NCI-H2081 (cell line): ENCODE measurements around the gene ZNF407.
"Not testable (repeated sequence)": the region's sequence is repeated elsewhere in the genome, so short reads cannot be mapped to it uniquely, and the experiment has no call there.

ENCODE experiments used
- DNase-seq, 2 experiments: peaks; one replicate each; lab custom pipeline; 2025; lab: John Stamatoyannopoulos, UW

Gene ZNF407

GRCh38 chr18:75071866-75072671, 474.4 kb downstream of the ZNF407 start:
- no peak for DNase-seq

- DNase-seq: no peak
Measured at GRCh38 chr18:75072672-75073371, 475.2 kb downstream of the ZNF407 start.

GRCh38 chr18:75073654-75074053, 476.0 kb downstream of the ZNF407 start:
- DNase-seq: no peak

GRCh38 chr18:75074196-75075015, 476.7 kb downstream of the ZNF407 start:
- no peak for DNase-seq

- DNase-seq: no peak
Measured at GRCh38 chr18:75075016-75075305, 477.3 kb downstream of the ZNF407 start.

- no peak for DNase-seq
Measured at GRCh38 chr18:75075429-75075841, 477.8 kb downstream of the ZNF407 start.

GRCh38 chr18:75076286-75076685, 478.6 kb downstream of the ZNF407 start:
- no peak for DNase-seq

- no peak for DNase-seq
Measured at GRCh38 chr18:75081486-75081885, 483.8 kb downstream of the ZNF407 start.

- no peak for DNase-seq
Measured at GRCh38 chr18:75083131-75083530, 485.5 kb downstream of the ZNF407 start.

GRCh38 chr18:75083761-75084160, 486.1 kb downstream of the ZNF407 start:
- no peak for DNase-seq

GRCh38 chr18:75085676-75086075, 488.0 kb downstream of the ZNF407 start:
- DNase-seq: not testable (repeated sequence)

- no peak for DNase-seq
Measured at GRCh38 chr18:75086494-75087034, 488.9 kb downstream of the ZNF407 start.

- DNase-seq: no peak
Measured at GRCh38 chr18:75087119-75088020, 489.7 kb downstream of the ZNF407 start.

GRCh38 chr18:75088021-75088506, 490.4 kb downstream of the ZNF407 start:
- DNase-seq: no peak

GRCh38 chr18:75088622-75089211, 491.0 kb downstream of the ZNF407 start:
- no peak for DNase-seq

GRCh38 chr18:75089748-75090327, 492.2 kb downstream of the ZNF407 start:
- no peak for DNase-seq

- no peak for DNase-seq
Measured at GRCh38 chr18:75090336-75090735, 492.7 kb downstream of the ZNF407 start.

- DNase-seq: no peak
Measured at GRCh38 chr18:75097491-75098225, 500.0 kb downstream of the ZNF407 start.

GRCh38 chr18:75100832-75101630, 503.4 kb downstream of the ZNF407 start:
- no peak for DNase-seq
